Liver (tissue), 9 donors: Measurements from ENCODE around the gene HNRNPUL2. TPM values are rescaled to one million over a fixed set of nuclear protein-coding genes. Genes with fewer than 3 reads are reported as not detected.
"Not testable (repeated sequence)": the region's sequence is repeated elsewhere in the genome, so short reads cannot be mapped to it uniquely, and the experiment has no call there.

Experiments
- DNase-seq: peaks from one replicate; pipeline ENCODE4 v3.0.0-alpha.2; 2017; ENCODE audit warnings: low spot score
- H3K27ac ChIP-seq, 2 donors: one replicate each; pipeline ENCODE4 v1.7.0; 2013; ENCODE audit warnings: inconsistent platforms in 2 of 2, low read length in 2 of 2, control low read depth in 1 of 2, low read depth in 1 of 2, mild to moderate bottlenecking in 1 of 2
- H3K27me3 ChIP-seq, 4 donors: one replicate each; pipeline versions ENCODE4 v1.6.1 to v1.7.0; 2013; ENCODE audit warnings: low read length in 3 of 4, inconsistent platforms in 1 of 4, mild to moderate bottlenecking in 1 of 4, moderate library complexity in 1 of 4; ENCODE audit not compliant: control insufficient read depth in 4 of 4, insufficient read depth in 4 of 4
- H3K36me3 ChIP-seq, 4 donors: one replicate each; pipeline versions ENCODE4 v1.6.1 to v1.7.0; 2013; ENCODE audit warnings: low read length in 3 of 4, mild to moderate bottlenecking in 3 of 4, low read depth in 1 of 4, moderate library complexity in 1 of 4; ENCODE audit not compliant: control insufficient read depth in 4 of 4, insufficient read depth in 3 of 4
- H3K4me1 ChIP-seq, 4 donors: one replicate each; pipeline versions ENCODE4 v1.6.1 to v1.7.0; 2013; ENCODE audit warnings: low read length in 3 of 4, mild to moderate bottlenecking in 3 of 4, moderate library complexity in 1 of 4; ENCODE audit not compliant: control insufficient read depth in 4 of 4, insufficient read depth in 4 of 4
- H3K4me3 ChIP-seq, 3 donors: one replicate each; pipeline versions ENCODE4 v1.6.1 to v1.7.0; 2013; ENCODE audit warnings: low read length in 3 of 3, control low read depth in 1 of 3, low read depth in 1 of 3, mild to moderate bottlenecking in 1 of 3
- H3K9ac ChIP-seq, 2 donors: one replicate each; pipeline ENCODE4 v1.7.0; 2013; ENCODE audit warnings: low read length in 2 of 2, mild to moderate bottlenecking in 2 of 2, moderate library complexity in 2 of 2, control low read depth in 1 of 2, low read depth in 1 of 2
- H3K9me3 ChIP-seq, 4 donors: one replicate each; pipeline versions ENCODE4 v1.6.1 to v1.7.0; 2013; ENCODE audit warnings: low read length in 3 of 4; ENCODE audit not compliant: control insufficient read depth in 4 of 4
- CTCF ChIP-seq: fragments of 150-350 bp; IDR thresholded peaks from 2 replicates; pipeline ENCODE4 v1.5.1; 2017; ENCODE audit warnings: improper control_type of control experiment, low read depth, low read length; ENCODE audit not compliant: missing input control
- FOXA1 ChIP-seq: IDR thresholded peaks from 2 replicates; pipeline ENCODE4 v1.6.1; 2016; ENCODE audit warnings: antibody characterized with exemption
- GABPA ChIP-seq, 2 donors: IDR thresholded peaks in 1 of 2; conservative IDR thresholded peaks in 1 of 2; 2 replicates each; pipeline ENCODE4 v1.6.1; 2016; ENCODE audit warnings: antibody characterized with exemption in 2 of 2, mild to moderate bottlenecking in 1 of 2, moderate library complexity in 1 of 2
- HNF4A ChIP-seq, 2 donors: conservative IDR thresholded peaks; 2 replicates each; pipeline ENCODE4 v1.6.1; 2016; ENCODE audit warnings: antibody characterized with exemption in 2 of 2, mild to moderate bottlenecking in 2 of 2
- HNF4G ChIP-seq: IDR thresholded peaks from 2 replicates; pipeline ENCODE4 v1.6.1; 2016; ENCODE audit warnings: antibody characterized with exemption
- NR2F2 ChIP-seq: IDR thresholded peaks from 2 replicates; pipeline ENCODE4 v1.6.1; 2016; ENCODE audit warnings: antibody characterized with exemption
- RXRA ChIP-seq, 2 donors: IDR thresholded peaks; 2 replicates each; pipeline ENCODE4 v1.6.1; 2017 to 2018; ENCODE audit warnings: antibody characterized with exemption in 2 of 2, mild to moderate bottlenecking in 1 of 2
- SP1 ChIP-seq: IDR thresholded peaks from 2 replicates; pipeline ENCODE4 v1.6.1; 2018; ENCODE audit warnings: antibody characterized with exemption, mild to moderate bottlenecking
- YY1 ChIP-seq: IDR thresholded peaks from 2 replicates; pipeline ENCODE4 v1.6.1; 2016; ENCODE audit warnings: antibody characterized with exemption, mild to moderate bottlenecking
- WGBS: extraction: QIAGEN DNeasy Blood & Tissue Kit; methylation state at CpG from one replicate; pipeline ENCODE4 v1.1.7; 2013; 5-methylcytosine and 5-hydroxymethylcytosine counted together
- polyA plus RNA-seq, 2 donors: library from polyadenylated mRNA; stranded (reverse) in 1 of 2; unstranded in 1 of 2; fragments of 200-250 nt in 1 of 2; fragments of >200 nt in 1 of 2; fragmentation: Nextera tagmentation in 1 of 2; extraction: Ambion mirVana in 1 of 2; gene quantifications; one replicate each; pipeline versions ENCODE4 v1.2.1 to v1.2.3, GENCODE V29; 2013 to 2015
- total RNA-seq, 2 donors: library from RNA; depleted of rRNA; stranded (reverse); fragments of >200 nt; gene quantifications; one replicate each; pipeline ENCODE4 v1.2.3, GENCODE V29; 2014
- TF ChIP-seq, protein P1 (sequence below): IDR thresholded peaks from 2 replicates; pipeline ENCODE4 v1.6.1; 2016; ENCODE audit warnings: antibody characterized with exemption, mild to moderate bottlenecking
- TF ChIP-seq, protein P2 (sequence below): IDR thresholded peaks from 2 replicates; pipeline ENCODE4 v1.6.1; 2016; ENCODE audit warnings: antibody characterized with exemption
- donor health status: healthy.
- donor health status: healthy.
- donor health status: healthy.
- donor health status: healthy.
- donor health status: healthy.

Gene HNRNPUL2
- total and polyA plus RNA-seq, 4 donors = 1.3 to 17.0 (median 13.0) TPM

- H3K36me3 ChIP-seq = peaks cover 2 to 23% (median 11%) of the 10 kb centered on the region in 4 donors
- peaks cover 4 to 23% (median 17%) of the 10 kb centered on the region in 4 donors for H3K4me1 ChIP-seq
- peak overlapping the region; percentile 94 for H3K27ac ChIP-seq
- DNase-seq = peak; percentile 51
- H3K9me3 ChIP-seq = no peaks in the 10 kb centered on the region
- TF ChIP-seq GABPA (IDR thresholded peaks at IDR 0.05 in 1 of 2, conservative IDR thresholded peaks at IDR 0.05 in 1 of 2) (peak in 1 of 2 donors; percentile 41), RXRA (IDR thresholded peaks at IDR 0.05) (no peak)
- H3K4me3 ChIP-seq = peak overlapping the region; percentile 66 to 70 (median 68)
- WGBS = under 1% methylated on average over 18 of the region's 18 CpGs
- peak overlapping the region; percentile 35 to 57 for H3K9ac ChIP-seq
- no peaks in the 10 kb centered on the region for H3K27me3 ChIP-seq
Observed at GRCh38 chr11:62770778-62771143, 43.5 kb upstream of the HNRNPUL2 start.

DNA sequence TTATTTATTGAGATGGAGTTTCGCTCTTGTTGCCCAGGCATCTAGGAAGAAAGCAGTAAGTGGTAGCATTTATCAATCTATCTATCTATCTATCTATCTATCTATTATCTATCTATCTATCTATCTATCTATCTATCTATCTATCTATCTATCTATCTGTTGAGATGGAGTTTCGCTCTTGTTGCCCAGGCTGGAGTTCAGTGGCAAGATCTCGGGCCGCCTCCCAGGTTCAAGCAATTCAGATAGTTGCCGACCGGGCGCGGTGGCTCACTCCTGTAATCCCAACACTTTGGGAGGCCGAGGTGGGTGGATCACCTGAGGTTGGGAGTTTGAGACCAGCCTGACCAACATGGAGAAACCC is 33.6 kb upstream of the HNRNPUL2 start:
- H3K27me3 ChIP-seq, DNase-seq, H3K9ac ChIP-seq, H3K9me3 ChIP-seq, H3K36me3 ChIP-seq, H3K27ac ChIP-seq: not testable (repeated sequence)
- Histone ChIP-seq H3K4me3 (peak overlapping the region in 1 of 3 donors; percentile 14), H3K4me1 (peaks cover 0 to 14% (median 12%) of the 10 kb centered on the region in 4 donors)
- 35% methylated on average over 9 of the region's 9 CpGs for WGBS

DNA sequence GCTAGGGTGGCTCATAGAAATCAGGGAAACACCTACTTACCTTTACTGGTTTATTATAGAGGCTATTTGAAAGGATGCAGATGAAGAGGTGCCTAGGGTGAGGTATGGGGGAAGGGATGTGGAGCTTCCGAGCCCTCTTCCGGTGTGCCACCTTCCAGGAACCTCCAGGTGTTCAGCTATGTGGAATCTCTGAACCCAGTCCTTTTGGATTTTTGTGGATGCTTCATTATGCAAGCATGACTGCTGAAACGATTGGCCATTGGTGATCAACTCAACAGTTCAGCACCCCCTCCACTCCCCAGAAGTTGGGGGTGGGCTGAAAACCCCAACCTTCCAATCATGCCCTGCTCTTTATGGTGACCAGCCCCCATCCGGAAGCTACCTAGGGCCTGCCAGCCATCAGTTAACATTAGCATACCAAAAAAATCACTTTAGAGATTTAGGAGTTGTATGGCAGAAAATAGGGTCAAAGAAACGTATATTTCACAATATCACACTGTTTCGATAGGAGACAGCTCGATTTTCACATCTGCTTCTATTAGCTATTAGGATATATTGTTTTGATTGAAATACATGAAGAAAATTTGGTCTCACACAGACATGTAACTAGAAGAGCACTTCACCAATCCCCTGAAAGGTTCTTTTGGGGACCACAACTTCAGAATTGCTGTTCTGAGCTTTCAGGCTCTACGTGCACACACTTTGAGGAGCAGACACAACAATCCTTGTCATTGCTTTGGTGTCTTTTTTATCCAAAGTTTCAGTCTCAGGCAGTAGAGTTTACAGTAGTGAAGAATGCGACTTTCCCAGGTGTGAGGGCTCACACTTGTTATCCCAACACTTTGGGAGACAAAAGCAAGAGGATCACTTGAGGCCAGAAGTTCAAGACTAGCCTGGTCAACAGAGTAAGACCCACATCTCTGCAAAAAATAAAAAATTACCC is 30.9 kb upstream of the HNRNPUL2 start:
- no peak for DNase-seq
- Histone ChIP-seq H3K36me3 (no peaks in the 10 kb centered on the region), H3K27ac (no peak overlapping the region), H3K9ac (no peak overlapping the region), H3K9me3 (no peaks in the 10 kb centered on the region), H3K4me3 (no peak overlapping the region), H3K27me3 (no peaks in the 10 kb centered on the region), H3K4me1 (peaks cover 3 to 21% (median 18%) of the 10 kb centered on the region in 4 donors)
- 77% methylated on average over 9 of the region's 9 CpGs for WGBS
- TF ChIP-seq, protein P1, sequence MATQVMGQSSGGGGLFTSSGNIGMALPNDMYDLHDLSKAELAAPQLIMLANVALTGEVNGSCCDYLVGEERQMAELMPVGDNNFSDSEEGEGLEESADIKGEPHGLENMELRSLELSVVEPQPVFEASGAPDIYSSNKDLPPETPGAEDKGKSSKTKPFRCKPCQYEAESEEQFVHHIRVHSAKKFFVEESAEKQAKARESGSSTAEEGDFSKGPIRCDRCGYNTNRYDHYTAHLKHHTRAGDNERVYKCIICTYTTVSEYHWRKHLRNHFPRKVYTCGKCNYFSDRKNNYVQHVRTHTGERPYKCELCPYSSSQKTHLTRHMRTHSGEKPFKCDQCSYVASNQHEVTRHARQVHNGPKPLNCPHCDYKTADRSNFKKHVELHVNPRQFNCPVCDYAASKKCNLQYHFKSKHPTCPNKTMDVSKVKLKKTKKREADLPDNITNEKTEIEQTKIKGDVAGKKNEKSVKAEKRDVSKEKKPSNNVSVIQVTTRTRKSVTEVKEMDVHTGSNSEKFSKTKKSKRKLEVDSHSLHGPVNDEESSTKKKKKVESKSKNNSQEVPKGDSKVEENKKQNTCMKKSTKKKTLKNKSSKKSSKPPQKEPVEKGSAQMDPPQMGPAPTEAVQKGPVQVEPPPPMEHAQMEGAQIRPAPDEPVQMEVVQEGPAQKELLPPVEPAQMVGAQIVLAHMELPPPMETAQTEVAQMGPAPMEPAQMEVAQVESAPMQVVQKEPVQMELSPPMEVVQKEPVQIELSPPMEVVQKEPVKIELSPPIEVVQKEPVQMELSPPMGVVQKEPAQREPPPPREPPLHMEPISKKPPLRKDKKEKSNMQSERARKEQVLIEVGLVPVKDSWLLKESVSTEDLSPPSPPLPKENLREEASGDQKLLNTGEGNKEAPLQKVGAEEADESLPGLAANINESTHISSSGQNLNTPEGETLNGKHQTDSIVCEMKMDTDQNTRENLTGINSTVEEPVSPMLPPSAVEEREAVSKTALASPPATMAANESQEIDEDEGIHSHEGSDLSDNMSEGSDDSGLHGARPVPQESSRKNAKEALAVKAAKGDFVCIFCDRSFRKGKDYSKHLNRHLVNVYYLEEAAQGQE = no peak
- TF ChIP-seq, protein P2, sequence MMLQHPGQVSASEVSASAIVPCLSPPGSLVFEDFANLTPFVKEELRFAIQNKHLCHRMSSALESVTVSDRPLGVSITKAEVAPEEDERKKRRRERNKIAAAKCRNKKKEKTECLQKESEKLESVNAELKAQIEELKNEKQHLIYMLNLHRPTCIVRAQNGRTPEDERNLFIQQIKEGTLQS = no peak
- no peak for TF ChIP-seq HNF4A (conservative IDR thresholded peaks at IDR 0.05)

GRCh38 chr11:62755086-62755615 is 27.9 kb upstream of the HNRNPUL2 start:
- DNase-seq = no peak
- Histone ChIP-seq H3K36me3 (peaks cover 0 to 8% (median 4%) of the 10 kb centered on the region in 4 donors), H3K27me3 (no peaks in the 10 kb centered on the region), H3K9me3 (no peaks in the 10 kb centered on the region), H3K4me1 (peaks cover 4 to 12% (median 9%) of the 10 kb centered on the region in 4 donors), H3K9ac (no peak overlapping the region), H3K27ac (no peak overlapping the region), H3K4me3 (no peak overlapping the region)
- WGBS = 83% methylated on average over 10 of the region's 10 CpGs
- TF ChIP-seq FOXA1 (no peak), NR2F2 (no peak), HNF4G (no peak), YY1 (no peak), SP1 (no peak), RXRA (IDR thresholded peaks at IDR 0.05) (no peak), CTCF (no peak)
